Measurements from ENCODE around the gene FSCN2. TPM values are rescaled to one million over a fixed set of nuclear protein-coding genes. Genes with fewer than 3 reads are reported as not detected.

Gene FSCN2
- total RNA-seq, 1 donor from 2014 or later = 0.66 TPM

- no peak for DNase-seq (ENCODE audit: low read depth, low spot score)
Measured at GRCh38 chr17:81489998-81490992, 37.9 kb upstream of the FSCN2 start.

DNA sequence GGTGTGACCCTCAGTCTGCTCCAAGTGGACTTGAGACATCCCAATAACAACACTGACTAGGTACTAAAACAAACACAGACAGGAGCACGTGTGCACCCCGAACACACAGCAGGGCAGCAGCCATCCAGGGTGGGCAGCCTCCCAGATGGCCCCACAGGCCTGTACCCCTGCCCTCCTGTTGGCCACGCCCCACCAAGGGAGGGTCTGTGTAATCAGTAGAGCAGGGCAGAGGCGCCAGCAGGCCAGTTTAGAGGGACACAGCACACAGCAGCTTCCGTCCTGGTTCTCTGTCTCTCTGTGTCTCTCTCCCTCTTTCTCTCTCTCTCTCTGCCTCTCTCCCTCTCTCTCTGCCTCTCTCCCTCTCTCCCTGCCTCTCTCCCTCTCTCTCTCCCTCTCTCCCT is 37.0 kb upstream of the FSCN2 start:
- DNase-seq (ENCODE audit: low read depth, low spot score) = no peak

DNA sequence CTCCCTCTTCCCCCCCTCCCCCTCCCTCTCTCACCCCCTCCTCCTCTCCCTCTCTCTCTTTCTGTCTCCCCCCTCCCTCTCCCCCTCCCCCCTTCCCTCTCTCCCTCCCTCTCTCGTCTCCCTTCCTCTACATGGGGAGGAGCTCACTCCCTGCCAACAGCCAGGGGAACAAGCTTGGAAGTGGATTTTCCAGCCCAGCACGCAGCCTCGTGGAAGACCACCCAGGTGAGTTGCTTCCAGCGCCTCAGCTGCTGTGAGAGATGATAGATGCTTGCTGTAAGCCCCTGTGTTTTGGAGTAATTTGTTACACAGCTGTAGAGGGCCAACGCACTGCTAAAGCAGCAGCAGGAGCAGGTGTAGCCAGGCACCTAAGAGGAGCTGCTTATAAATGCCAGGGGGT is 36.4 kb upstream of the FSCN2 start:
- no peak for DNase-seq (ENCODE audit: low read depth, low spot score)

- no peak for DNase-seq (ENCODE audit: low read depth, low spot score)
Measured at GRCh38 chr17:81492202-81492601, 36.0 kb upstream of the FSCN2 start.

DNA sequence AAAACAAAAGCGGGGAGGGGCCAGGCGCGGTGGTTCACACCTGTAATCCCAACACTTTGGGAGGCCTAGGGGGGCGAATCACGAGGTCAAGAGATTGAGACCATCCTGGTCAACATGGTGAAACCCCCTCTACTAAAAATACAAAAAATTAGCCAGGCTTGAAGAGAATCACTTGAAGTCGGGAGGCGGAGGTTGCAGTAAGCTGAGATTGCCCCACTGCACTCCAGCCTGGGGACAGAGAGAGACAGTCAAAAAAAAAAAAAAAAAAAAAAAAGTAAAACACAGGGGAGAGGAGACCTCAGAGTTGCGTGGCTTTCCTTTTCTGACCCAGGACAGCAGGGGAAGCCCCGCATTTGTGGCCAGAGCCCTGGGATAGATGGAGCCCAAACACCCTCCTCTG is 35.5 kb upstream of the FSCN2 start:
- DNase-seq (ENCODE audit: low read depth, low spot score) = no peak

DNA sequence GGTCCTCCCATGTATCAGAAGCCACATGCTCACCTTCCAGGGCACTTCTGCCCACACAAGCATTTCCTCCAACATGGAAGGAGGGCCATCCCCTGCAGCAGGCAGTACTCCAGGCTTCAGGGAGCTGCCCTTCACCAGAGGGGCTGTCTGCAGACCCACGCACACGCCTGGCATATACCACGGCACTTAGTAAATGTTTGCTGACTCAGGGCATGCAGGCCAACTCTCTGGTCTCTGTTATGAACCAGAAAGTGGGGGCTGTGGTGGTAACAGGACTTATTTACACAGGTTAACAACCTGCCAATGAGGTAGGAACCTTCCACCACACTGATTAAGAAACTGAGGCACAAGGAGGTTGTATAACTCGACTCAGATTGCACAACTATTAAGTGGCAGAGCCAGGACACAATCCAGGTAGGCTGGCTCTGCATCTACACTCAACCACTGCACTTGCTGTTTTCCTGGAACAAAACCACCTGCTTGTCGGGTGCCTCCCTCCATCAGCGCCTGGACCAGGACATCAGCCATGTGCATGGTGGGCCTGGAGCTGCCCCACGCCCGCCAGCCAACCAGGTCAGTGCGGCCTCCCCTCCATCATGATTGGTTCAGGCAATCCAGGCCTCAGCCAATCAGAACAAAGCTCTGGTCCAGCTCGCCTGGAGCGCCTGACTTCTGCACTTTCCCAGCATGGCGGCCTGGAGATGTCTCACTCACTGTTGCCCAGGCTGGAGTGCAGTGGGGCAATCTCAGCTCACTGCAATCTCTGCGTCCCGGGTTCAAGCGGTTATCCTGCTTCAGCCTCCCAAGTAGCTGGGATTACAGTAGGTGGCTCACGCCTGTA is 34.8 kb upstream of the FSCN2 start:
- no peak for DNase-seq (ENCODE audit: low read depth, low spot score)

DNA sequence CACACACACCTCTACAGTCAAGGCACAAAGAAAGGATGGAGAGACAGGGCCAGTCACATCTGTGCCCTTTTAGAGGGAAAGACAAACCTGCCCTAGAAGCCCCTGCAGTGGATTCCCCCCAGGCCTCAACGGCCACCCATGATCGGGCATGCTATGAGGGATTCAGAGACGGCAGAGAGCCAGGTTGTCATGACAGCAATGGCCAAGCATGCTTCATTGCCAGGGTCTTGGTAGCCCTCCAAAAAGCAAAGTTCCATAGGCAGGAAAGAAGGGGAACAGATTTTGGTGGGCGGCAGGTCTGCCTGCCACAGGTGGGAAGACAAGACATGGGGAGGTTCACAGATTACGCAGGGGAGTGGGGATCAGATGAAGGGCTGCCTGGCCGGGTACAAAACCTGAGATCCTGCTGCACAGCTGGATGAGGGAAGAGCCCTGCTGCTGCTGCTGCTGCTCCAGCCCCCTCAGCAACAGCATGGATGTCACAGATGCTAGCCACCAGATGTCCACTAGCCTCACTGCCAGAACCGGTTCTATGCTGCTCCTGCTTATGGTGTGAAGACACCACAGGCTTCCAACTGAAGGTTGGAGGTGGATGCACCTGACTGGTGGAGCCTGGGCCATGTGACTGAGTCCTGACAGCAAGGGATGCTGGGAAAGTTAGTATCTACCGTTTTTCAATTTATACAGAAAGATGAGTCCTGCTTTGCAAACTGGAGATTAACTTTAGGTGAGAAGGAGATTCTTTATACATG is 33.4 kb upstream of the FSCN2 start:
- no peak for DNase-seq (ENCODE audit: low read depth, low spot score)

DNA sequence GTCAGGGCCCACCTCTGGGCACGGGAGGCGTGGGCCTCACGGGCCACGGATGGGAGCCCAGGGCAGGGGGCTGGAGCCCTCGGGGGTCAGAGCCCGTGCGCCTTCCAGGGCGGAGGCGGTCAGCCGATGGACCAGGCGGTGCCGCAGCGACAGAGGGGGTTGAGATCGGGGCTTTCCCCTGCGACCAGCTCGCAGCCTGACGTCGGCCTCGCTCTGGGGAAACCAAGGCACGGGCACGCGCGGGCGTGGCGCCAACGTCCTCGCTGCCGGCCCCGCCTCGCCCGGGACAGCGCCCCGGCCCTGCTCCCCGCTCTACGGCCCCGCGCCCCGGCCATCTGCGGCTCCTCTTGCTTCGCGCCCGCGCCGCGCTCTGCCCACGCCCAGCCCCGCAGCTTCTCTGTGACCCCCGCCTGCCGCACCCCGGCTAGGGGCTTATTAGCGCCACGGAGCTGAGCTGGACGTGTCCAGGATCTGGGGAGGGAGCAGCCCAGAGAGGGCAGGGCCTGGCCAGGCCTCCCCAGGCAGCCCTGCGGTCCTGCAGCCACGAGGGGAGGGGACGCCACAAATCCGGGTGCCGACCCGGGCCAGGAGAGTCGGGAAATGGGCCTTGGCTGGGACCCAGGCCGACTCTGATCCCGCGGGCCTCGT is 29.1 kb upstream of the FSCN2 start:
- no peak for DNase-seq (ENCODE audit: low read depth, low spot score)

DNA sequence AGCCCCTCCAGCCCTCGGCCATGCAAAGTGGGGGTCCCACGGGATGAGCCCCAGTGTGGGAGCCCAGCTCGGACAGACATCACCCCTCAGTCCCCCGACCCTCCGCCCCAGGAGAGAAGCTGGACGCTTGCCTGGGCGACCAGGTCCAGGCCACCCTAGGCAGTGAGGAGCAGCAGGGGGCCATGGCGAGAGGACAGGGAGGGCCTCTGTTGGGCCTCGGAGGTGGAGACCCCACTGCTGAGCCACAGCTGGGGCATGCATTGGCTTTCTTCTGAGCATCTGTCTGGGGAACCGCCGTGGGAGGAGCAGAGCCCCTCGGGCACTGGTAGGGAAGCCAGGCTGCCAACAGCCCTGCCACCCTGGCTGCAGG is 28.6 kb upstream of the FSCN2 start:
- no peak for DNase-seq (ENCODE audit: low read depth, low spot score)

DNA sequence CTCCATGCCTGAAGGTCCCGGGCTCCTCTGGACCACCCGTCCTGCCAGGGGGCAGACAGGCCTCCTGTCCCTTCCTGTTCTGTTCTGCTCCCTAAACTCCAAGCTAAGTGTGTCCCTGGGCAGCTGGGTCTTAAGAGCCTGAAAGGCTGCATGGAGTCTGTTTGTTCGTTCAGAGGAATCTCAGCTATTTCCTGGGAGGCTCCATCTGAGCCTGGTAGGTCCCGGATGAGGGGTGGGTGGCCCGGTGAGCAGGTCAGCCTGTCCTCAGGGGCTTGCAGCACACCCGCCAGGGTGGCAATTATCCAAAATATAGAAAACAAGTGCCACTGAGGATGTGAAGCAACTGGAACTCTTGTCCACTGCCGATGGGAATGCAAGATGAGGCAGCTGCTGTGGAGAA is 28.1 kb upstream of the FSCN2 start:
- no peak for DNase-seq (ENCODE audit: low read depth, low spot score)

DNA sequence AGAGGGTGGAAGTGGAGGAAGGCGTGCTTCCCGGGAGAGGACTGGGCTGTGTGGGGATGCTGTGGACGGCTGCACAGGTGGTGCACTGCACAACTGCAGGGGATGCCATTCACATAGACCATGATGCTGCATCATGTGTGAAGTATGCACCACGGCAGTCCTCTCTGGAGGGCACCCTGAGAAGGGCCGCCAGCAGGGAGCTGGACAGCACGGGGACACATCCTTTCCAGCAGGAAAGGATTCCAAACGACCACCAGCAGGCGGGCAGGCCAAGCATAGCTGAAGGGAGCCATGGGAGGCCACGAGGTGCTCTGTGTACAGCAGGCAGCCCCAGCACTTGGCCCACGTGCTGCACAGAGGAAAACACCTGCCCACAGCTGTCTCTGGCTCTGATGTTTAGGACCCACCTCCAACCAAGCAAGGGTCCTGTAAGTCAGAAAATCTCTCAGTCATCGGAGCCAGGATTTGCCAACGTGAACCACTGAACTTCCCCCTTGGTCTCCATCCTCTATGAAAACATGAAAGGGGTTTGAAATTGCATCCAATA is 25.6 kb upstream of the FSCN2 start:
- no peak for DNase-seq (ENCODE audit: low read depth, low spot score)

GRCh38 chr17:81503619-81504018 is 24.6 kb upstream of the FSCN2 start:
- DNase-seq (ENCODE audit: low read depth, low spot score) = no peak

DNA sequence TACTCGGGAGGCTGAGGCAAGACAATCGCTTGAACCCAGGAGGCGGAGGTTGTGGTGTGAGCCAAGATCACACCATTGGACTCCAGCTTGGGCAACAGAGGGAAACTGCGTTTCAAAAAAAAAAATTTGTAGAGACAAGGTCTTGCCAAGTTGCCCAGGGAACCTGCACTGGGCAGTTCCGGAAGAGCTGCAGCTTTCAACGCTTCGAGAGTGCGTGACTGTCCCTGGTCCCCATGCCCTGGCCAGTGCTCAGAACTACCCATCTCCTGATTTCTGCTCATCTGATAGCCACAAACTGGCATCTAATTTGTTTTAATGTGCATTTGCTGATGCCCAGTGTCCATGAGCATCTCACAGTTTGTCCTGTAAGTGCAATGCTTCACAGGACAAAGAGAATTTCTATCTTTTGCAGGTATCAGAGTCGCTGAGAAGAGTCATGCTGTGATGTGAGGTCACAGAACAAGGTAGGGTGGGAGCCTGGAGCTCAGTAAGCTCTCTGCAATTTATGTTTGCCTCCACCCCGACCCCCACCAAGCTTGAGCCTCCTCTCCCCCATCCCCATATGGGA is 19.5 kb upstream of the FSCN2 start:
- no peak for DNase-seq (ENCODE audit: low read depth, low spot score)

GRCh38 chr17:81509207-81509971 is 18.8 kb upstream of the FSCN2 start:
- DNase-seq (ENCODE audit: low read depth, low spot score) = no peak

GRCh38 chr17:81509972-81510784 is 18.0 kb upstream of the FSCN2 start:
- DNase-seq (ENCODE audit: low read depth, low spot score) = no peak

GRCh38 chr17:81510785-81511553 is 17.2 kb upstream of the FSCN2 start:
- no peak for DNase-seq (ENCODE audit: low read depth, low spot score)

- no peak for DNase-seq (ENCODE audit: low read depth, low spot score)
Measured at GRCh38 chr17:81511554-81511803, 16.7 kb upstream of the FSCN2 start.

- no peak for DNase-seq (ENCODE audit: low read depth, low spot score)
Measured at GRCh38 chr17:81511804-81512561, 16.2 kb upstream of the FSCN2 start.

Data from pulmonary artery endothelial cell (primary cell).